Measurements from ENCODE around the gene EIF3I. TPM values are rescaled to one million over a fixed set of nuclear protein-coding genes. Genes with fewer than 3 reads are reported as not detected.

EIF3I gene
- total RNA-seq (100 to 1,000 TPM in 7 of 10 donors, 10 to 100 TPM in 3; 90.3 to 138 (median 103) TPM), polyA plus RNA-seq (100 to 1,000 TPM; 140 to 342 TPM)
- long read RNA-seq, donor 1, transcript EIF3I-202 (11 exons, 1,458 nt), result major isoform, 52 of 78 reads
- long read RNA-seq, donor 1, partial matches to known transcripts, result 21 of 78 reads
- long read RNA-seq, donor 1, other reads (novel, unspliced or antisense), result 5 of 78 reads
- long read RNA-seq, donor 2, transcript EIF3I-202 (11 exons, 1,458 nt), result major isoform, 78 of 100 reads
- long read RNA-seq, donor 2, partial matches to known transcripts, result 21 of 100 reads
- long read RNA-seq, donor 2, other reads (novel, unspliced or antisense), result 1 of 100 reads
- long read RNA-seq, donor 3, transcript EIF3I-202 (11 exons, 1,458 nt), result major isoform, 146 of 179 reads
- long read RNA-seq, donor 3, partial matches to known transcripts, result 29 of 179 reads
- long read RNA-seq, donor 3, other reads (novel, unspliced or antisense), result 4 of 179 reads

DNA sequence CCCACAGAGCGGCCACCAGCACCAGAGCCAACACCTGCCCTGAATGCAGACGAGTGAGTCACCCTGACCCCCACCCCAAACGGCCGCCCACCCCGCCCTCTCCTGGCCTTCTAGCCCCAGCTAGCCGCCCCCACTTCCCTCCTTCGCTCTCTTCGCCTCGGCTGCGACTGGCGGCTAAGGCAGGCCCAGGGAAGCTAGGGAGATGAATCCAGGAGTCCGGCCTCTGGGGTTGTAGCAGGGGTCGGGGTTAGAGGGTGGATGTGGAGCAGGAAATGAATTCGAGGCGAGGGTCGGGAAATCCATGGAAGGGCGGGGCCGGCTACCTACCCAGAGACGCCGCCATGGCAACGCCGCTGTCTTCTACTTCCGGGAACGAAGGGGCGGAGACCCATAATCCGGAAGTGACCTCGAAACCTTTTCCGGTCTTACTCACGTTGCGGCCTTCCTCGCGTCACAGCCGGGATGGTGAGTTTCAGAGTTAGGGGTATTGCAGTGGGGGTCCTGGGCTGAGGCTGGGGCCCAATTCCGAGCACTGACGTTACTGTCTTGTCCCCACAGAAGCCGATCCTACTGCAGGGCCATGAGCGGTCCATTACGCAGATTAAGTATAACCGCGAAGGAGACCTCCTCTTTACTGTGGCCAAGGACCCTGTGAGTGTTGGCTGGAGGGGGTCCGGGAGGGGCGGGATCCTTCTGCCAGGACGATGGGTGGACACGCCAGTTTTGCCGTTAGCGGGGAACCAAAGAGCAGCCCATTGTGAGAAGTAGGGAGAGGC is at the start of gene EIF3I, which contains the start of gene TMEM234:
TSS of gene EIF3I (plus strand) at position 428 of the 776 bp plus-strand sequence. CDS start at position 463, 35 bp downstream.
TSS of gene TMEM234 (minus strand) at position 374 of the 776 bp plus-strand sequence. CDS start at position 343, 31 bp downstream.
- DNase-seq (peak; percentile 88 to 95), ATAC-seq (peak; percentile 91 to 97 (median 96))
- H3K27ac ChIP-seq, result peak within 1 kb of the TSS; percentile 69 to 95 (median 90)
- no peaks in the 10 kb centered on the region for H3K27me3 ChIP-seq
- WGBS, 2 donors, result 0% methylated on average over 46 of the region's 46 CpGs
- TF ChIP-seq, protein P1, sequence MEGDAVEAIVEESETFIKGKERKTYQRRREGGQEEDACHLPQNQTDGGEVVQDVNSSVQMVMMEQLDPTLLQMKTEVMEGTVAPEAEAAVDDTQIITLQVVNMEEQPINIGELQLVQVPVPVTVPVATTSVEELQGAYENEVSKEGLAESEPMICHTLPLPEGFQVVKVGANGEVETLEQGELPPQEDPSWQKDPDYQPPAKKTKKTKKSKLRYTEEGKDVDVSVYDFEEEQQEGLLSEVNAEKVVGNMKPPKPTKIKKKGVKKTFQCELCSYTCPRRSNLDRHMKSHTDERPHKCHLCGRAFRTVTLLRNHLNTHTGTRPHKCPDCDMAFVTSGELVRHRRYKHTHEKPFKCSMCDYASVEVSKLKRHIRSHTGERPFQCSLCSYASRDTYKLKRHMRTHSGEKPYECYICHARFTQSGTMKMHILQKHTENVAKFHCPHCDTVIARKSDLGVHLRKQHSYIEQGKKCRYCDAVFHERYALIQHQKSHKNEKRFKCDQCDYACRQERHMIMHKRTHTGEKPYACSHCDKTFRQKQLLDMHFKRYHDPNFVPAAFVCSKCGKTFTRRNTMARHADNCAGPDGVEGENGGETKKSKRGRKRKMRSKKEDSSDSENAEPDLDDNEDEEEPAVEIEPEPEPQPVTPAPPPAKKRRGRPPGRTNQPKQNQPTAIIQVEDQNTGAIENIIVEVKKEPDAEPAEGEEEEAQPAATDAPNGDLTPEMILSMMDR (IDR thresholded peaks at IDR 0.05), result no peak
- H3K9me3 ChIP-seq, result no peaks in the 10 kb centered on the region
- H3K4me1 ChIP-seq, result peaks cover 5 to 36% (median 28%) of the 10 kb centered on the region in 9 donors
- intact Hi-C loops (cut with DNase I), result loop anchor here in 6 of 10 donors (5.0 to 10.0 kb wide), 3 partner anchors 90 to 103 kb away; no protein-coding TSS in a partner anchor
- H3K4me3 ChIP-seq, result peak within 1 kb of the TSS; percentile 65 to 94 (median 84)
- H3K36me3 ChIP-seq, result peaks cover 0 to 72% (median 20%) of the 10 kb centered on the region in 9 donors

DNA sequence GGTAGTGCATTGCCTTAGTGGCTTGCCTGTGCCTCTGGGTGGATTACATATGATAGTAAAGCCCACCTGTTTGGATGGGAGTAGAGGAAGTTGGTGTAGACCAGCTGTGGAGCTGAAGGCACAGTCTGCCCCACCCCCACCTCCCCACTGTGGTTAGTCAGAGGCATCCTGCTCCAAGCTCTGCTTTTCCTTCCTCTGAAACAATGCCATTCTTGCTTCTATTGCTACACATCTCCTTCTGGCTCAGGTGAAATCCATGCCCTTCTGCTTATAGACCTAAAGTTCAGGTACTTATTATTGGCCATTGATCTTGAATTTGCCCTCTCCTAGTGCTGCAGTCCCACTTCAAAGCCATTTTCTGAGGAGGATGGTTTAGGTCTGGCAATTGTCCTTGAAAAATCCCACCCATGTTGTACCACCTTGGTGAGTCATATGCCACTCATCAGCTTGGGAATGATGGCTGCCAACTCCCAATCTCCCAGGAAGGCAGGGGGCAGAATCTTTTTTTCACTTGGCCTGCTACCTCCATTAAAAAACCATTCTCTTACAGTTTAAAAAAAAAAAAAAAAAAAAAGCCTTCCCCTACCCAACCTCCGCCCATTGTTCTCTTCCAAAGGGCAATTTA is 49.5 kb upstream of the EIF3I start:
- 92 to 97% methylated on average over 1 of the region's 1 CpG for WGBS, 2 donors
- Histone ChIP-seq H3K27ac (peak overlapping the region in 3 of 10 donors; percentile 29 to 52 (median 39)), H3K4me1 (peaks cover 0 to 8% (median 0%) of the 10 kb centered on the region in 9 donors), H3K27me3 (no peaks in the 10 kb centered on the region), H3K9me3 (no peaks in the 10 kb centered on the region), H3K36me3 (peaks cover 0 to 80% (median 41%) of the 10 kb centered on the region in 9 donors), H3K4me3 (no peak overlapping the region)
- TF ChIP-seq, protein P1 (IDR thresholded peaks at IDR 0.05), result no peak
- DNase-seq (no peak), ATAC-seq (no peak)
- intact Hi-C loops (cut with DNase I), result loop anchor here in 1 of 10 donors (10.0 kb wide), 1 partner anchor 58 kb away; no protein-coding TSS in a partner anchor

DNA sequence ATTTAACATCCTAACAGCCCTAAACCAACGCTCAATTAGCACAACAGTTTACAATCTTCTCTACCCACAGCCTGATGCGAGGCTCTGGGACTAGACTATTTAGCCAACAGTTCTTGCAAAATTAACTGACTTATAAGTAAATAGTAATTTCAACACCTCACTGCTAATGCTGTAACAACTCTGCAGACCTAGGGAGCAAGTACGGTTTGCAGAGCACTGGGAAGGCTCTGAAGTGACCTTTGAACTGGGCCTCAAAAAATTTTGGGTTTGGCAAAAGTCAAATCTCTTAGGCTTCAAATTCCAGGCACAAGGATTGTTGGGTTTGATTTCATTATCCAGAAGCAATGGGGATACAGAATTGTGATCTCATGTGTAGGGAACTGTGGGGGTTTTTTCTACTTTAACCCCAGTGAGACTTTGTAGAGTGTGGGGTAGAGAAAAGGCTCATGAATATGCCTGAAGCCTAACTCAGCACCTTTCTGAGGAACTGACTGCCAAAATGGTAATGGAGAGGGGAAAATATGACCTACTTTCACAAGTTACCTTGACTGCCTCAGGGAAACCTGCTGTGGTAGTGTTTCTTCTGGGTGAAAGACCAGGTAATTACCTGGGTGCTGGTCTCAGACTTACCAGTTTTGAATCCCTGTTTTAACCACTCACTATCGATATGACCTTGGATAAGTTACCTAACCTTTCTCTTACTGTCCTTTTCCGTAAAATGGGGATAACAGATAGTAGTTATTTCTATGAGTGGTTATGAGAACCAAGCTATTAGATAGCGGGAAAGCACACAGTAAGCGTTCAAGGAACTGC is 43.6 kb upstream of the EIF3I start:
- DNase-seq (no peak), ATAC-seq (no peak)
- Histone ChIP-seq H3K27me3 (no peaks in the 10 kb centered on the region), H3K27ac (peak overlapping the region in 9 of 10 donors; percentile 73 to 98 (median 96)), H3K4me1 (peaks cover 3 to 44% (median 32%) of the 10 kb centered on the region in 9 donors), H3K9me3 (no peaks in the 10 kb centered on the region), H3K4me3 (peak overlapping the region in 9 of 10 donors; percentile 42 to 80 (median 73)), H3K36me3 (peaks cover 0 to 51% (median 3%) of the 10 kb centered on the region in 9 donors)
- intact Hi-C loops (cut with DNase I), result loop anchor here in 2 of 10 donors (5.0 to 10.0 kb wide), 2 partner anchors 64 to 71 kb away; partner anchors contain the start of gene KPNA6 (in 1 of the 2)
- 87 to 91% methylated on average over 7 of the region's 7 CpGs for WGBS, 2 donors
- TF ChIP-seq, protein P1 (IDR thresholded peaks at IDR 0.05), result no peak
